Neural cell (in vitro differentiated cells): ENCODE data around the gene RNF121. TPM values are rescaled to one million over a fixed set of nuclear protein-coding genes. Genes with fewer than 3 reads are reported as not detected.

Experiments
- polyA plus RNA-seq: library from polyadenylated mRNA; depleted of rRNA; stranded (reverse); fragments of >200 nt; gene quantifications from 2 replicates; pipeline ENCODE4 v1.2.3, GENCODE V29; 2014

RNF121 gene
- polyA plus RNA-seq, 1 donor from 2014 or later = 21.2 TPM

Other genes starting within 250 kb of the RNF121 start
- not detected in 2 replicates for gene DEFB108B, start 95.8 kb upstream of the RNF121 start, polyA plus RNA-seq
- not detected in 2 replicates for gene DEFB131B, start 50.6 kb upstream of the RNF121 start, polyA plus RNA-seq
- gene XNDC1N, start 452 bp upstream of the RNF121 start, polyA plus RNA-seq = 4.4 and 6.3 TPM in 2 replicates
- 3.1 and 3.2 TPM in 2 replicates for gene IL18BP, start 69.9 kb downstream of the RNF121 start, polyA plus RNA-seq
- 116 and 157 TPM in 2 replicates for gene NUMA1, start 151.5 kb downstream of the RNF121 start, polyA plus RNA-seq
- 20.8 and 21.3 TPM in 2 replicates for gene LRRC51, start 151.8 kb downstream of the RNF121 start, polyA plus RNA-seq
- 100 and 108 TPM in 2 replicates for gene LAMTOR1, start 174.3 kb downstream of the RNF121 start, polyA plus RNA-seq
- 0.52 and 0.76 TPM in 2 replicates for gene TOMT, start 176.9 kb downstream of the RNF121 start, polyA plus RNA-seq
- 52.8 and 64.6 TPM in 2 replicates for gene ANAPC15, start 183.6 kb downstream of the RNF121 start, polyA plus RNA-seq
- gene FOLR3, start 206.7 kb downstream of the RNF121 start, polyA plus RNA-seq = not detected in 2 replicates